ENCODE results near the gene ZNF835.

Gene ZNF835

DNA sequence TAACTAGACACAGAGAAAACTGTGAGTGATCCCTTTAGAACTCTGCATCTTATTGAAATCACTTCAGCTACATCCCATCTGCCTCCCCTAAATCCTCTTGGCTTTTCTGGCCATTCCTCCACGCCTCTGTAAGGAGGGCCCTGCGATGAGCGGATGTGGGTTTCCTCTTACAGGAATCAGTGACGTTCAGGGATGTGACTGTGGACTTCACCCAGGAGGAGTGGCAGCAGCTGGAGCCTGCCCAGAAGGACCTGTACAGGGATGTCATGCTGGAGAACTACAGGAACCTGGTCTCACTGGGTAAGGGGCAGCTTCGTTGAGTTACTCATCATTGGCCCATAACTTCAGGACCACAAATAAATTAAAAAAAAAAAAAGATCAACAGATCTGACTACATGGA is 57.9 kb downstream of the ZNF835 start:
- H3K27ac ChIP-seq = no peak overlapping the region
- TF ChIP-seq, protein P1, sequence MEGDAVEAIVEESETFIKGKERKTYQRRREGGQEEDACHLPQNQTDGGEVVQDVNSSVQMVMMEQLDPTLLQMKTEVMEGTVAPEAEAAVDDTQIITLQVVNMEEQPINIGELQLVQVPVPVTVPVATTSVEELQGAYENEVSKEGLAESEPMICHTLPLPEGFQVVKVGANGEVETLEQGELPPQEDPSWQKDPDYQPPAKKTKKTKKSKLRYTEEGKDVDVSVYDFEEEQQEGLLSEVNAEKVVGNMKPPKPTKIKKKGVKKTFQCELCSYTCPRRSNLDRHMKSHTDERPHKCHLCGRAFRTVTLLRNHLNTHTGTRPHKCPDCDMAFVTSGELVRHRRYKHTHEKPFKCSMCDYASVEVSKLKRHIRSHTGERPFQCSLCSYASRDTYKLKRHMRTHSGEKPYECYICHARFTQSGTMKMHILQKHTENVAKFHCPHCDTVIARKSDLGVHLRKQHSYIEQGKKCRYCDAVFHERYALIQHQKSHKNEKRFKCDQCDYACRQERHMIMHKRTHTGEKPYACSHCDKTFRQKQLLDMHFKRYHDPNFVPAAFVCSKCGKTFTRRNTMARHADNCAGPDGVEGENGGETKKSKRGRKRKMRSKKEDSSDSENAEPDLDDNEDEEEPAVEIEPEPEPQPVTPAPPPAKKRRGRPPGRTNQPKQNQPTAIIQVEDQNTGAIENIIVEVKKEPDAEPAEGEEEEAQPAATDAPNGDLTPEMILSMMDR (conservative IDR thresholded peaks at IDR 0.05) = no peak

DNA sequence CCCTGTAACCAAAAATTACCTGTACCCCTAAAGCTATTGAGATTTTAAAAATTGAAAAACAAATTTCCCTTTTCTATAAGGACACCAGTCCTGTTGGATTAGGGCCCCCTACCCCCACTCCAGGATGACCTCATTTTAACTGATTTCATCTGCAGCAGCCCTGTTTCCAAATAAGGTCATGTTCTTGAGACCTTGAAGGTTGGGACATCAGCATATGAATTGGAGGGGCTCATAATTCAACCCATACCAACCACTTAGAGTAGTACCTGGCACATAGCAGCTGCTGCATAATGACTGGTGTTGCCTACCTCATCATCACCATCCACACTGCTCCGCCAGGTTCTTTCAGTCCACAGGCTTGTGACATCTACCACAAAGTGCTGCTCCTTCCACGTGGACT is 58.8 kb downstream of the ZNF835 start:
- no peak overlapping the region for H3K27ac ChIP-seq
- TF ChIP-seq, protein P1 (conservative IDR thresholded peaks at IDR 0.05) = no peak

Measured in VCaP (cell line).